Sigmoid colon (tissue), 4 donors: ENCODE data around the gene TTC9C.

Experiments used
- EP300 ChIP-seq, 4 donors: sonication (generic); formaldehyde crosslinking; IDR thresholded peaks; one replicate each; pipeline ENCODE4 v1.6.1; 2017; ENCODE audit warnings: antibody characterized with exemption in 4 of 4
- POLR2A ChIP-seq, 2 donors: fragments of 450-650 bp; IDR thresholded peaks; one replicate each; pipeline ENCODE4 v1.6.1; 2016; ENCODE audit warnings: antibody characterized with exemption in 2 of 2, mild to moderate bottlenecking in 2 of 2, moderate library complexity in 2 of 2
- TF ChIP-seq, protein P1 (sequence below), 4 experiments: fragments of 450-650 bp in 3 of 4; fragments of 200-600 bp in 1 of 4; IDR thresholded peaks; one replicate each; pipeline ENCODE4 v1.5.1; 2016 to 2019; ENCODE audit warnings: antibody characterized with exemption in 4 of 4, mild to moderate bottlenecking in 3 of 4, moderate library complexity in 2 of 4

- TF ChIP-seq, protein P1, sequence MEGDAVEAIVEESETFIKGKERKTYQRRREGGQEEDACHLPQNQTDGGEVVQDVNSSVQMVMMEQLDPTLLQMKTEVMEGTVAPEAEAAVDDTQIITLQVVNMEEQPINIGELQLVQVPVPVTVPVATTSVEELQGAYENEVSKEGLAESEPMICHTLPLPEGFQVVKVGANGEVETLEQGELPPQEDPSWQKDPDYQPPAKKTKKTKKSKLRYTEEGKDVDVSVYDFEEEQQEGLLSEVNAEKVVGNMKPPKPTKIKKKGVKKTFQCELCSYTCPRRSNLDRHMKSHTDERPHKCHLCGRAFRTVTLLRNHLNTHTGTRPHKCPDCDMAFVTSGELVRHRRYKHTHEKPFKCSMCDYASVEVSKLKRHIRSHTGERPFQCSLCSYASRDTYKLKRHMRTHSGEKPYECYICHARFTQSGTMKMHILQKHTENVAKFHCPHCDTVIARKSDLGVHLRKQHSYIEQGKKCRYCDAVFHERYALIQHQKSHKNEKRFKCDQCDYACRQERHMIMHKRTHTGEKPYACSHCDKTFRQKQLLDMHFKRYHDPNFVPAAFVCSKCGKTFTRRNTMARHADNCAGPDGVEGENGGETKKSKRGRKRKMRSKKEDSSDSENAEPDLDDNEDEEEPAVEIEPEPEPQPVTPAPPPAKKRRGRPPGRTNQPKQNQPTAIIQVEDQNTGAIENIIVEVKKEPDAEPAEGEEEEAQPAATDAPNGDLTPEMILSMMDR (IDR thresholded peaks at IDR 0.05): no peak
- TF ChIP-seq POLR2A (IDR thresholded peaks at IDR 0.05) (peak; percentile 30 to 35), EP300 (IDR thresholded peaks at IDR 0.05) (no peak)
Measured at GRCh38 chr11:62689421-62690183, 38.7 kb upstream of the TTC9C start, which contains the start of gene LRRN4CL.
